Right renal pelvis (tissue), 4 donors: Measurements from ENCODE around the gene MAP3K12. TPM values are rescaled to one million over a fixed set of nuclear protein-coding genes. Genes with fewer than 3 reads are reported as not detected.

ENCODE experiments used
- DNase-seq, 4 donors: peaks; one replicate each; pipeline ENCODE4 v3.0.0-alpha.2; 2013; ENCODE audit warnings: low read depth in 4 of 4, low spot score in 3 of 4, missing footprints in 1 of 4
- polyA plus RNA-seq, 4 donors: library from polyadenylated mRNA; unstranded; fragments of 120-200 nt; gene quantifications; one replicate each; pipeline ENCODE4 v1.2.1, GENCODE V29; 2013; ENCODE audit not compliant: insufficient read length in 4 of 4

The MAP3K12 gene
- polyA plus RNA-seq, 4 donors = 23.1 to 28.5 (median 24.7) TPM

- no peak for DNase-seq
Measured at GRCh38 chr12:53510181-53510812, 11.0 kb upstream of the MAP3K12 start.

GRCh38 chr12:53508534-53509170 lies 9.4 kb upstream of the MAP3K12 start:
- peak in 3 of 4 donors; percentile 77 to 79 (median 77) for DNase-seq

- DNase-seq = no peak
Measured at GRCh38 chr12:53507603-53507885, 8.3 kb upstream of the MAP3K12 start.

- no peak for DNase-seq
Measured at GRCh38 chr12:53506881-53507602, 7.8 kb upstream of the MAP3K12 start, which contains the start of gene NPFF. Gene NPFF (minus strand): TSS chr12:53507484. CDS start chr12:53507474, 10 bp downstream.

- no peak for DNase-seq
Measured at GRCh38 chr12:53506450-53506785, 7.2 kb upstream of the MAP3K12 start.

GRCh38 chr12:53505555-53506449 lies 6.5 kb upstream of the MAP3K12 start:
- DNase-seq = no peak

GRCh38 chr12:53505086-53505485 lies 5.8 kb upstream of the MAP3K12 start:
- no peak for DNase-seq

GRCh38 chr12:53504004-53504920 lies 5.0 kb upstream of the MAP3K12 start:
- no peak for DNase-seq

GRCh38 chr12:53502983-53503728 lies 3.9 kb upstream of the MAP3K12 start:
- no peak for DNase-seq

GRCh38 chr12:53502331-53502730 lies 3.1 kb upstream of the MAP3K12 start:
- no peak for DNase-seq

GRCh38 chr12:53501615-53502181 lies 2.4 kb upstream of the MAP3K12 start:
- DNase-seq = no peak

GRCh38 chr12:53500776-53501614 lies 1.7 kb upstream of the MAP3K12 start, which contains the start of gene TARBP2:
Gene TARBP2 (plus strand): TSS chr12:53501283. CDS start chr12:53501409, 126 bp downstream.
- peak; percentile 92 to 99 (median 98) for DNase-seq

GRCh38 chr12:53500142-53500775 lies 1.0 kb upstream of the MAP3K12 start:
- peak in 1 of 4 donors; percentile 44 for DNase-seq

GRCh38 chr12:53498235-53498630 lies 1.0 kb downstream of the MAP3K12 start:
- no peak for DNase-seq

GRCh38 chr12:53497461-53497860 lies 1.8 kb downstream of the MAP3K12 start:
- no peak for DNase-seq

GRCh38 chr12:53496752-53497032 lies 2.6 kb downstream of the MAP3K12 start:
- no peak for DNase-seq

GRCh38 chr12:53495903-53496751 lies 3.1 kb downstream of the MAP3K12 start:
- DNase-seq = no peak
